BE2C (cell line): ENCODE data around the gene LAMB2.

Source experiments
- DNase-seq: peaks from one replicate; pipeline ENCODE4 v3.0.0-alpha.2; 2020
- H3K27me3 ChIP-seq: fragments of 250-450 bp; sonication (Bioruptor Pico); 2 replicates; pipeline ENCODE4 v1.5.1; 2020; ENCODE audit warnings: mild to moderate bottlenecking
- H3K36me3 ChIP-seq: fragments of 250-450 bp; sonication (Bioruptor Pico); 2 replicates; pipeline ENCODE4 v1.5.1; 2020; ENCODE audit warnings: mild to moderate bottlenecking
- H3K4me1 ChIP-seq: fragments of 250-450 bp; sonication (Bioruptor Pico); 2 replicates; pipeline ENCODE4 v1.5.1; 2020
- H3K4me3 ChIP-seq: 2 replicates; pipeline ENCODE4 v1.5.1; 2011; ENCODE audit warnings: low read depth, low read length
- H3K9me3 ChIP-seq: fragments of 250-450 bp; sonication (Bioruptor Pico); 2 replicates; pipeline ENCODE4 v1.5.1; 2020
- CTCF ChIP-seq: IDR thresholded peaks from 2 replicates; pipeline ENCODE4 v1.5.1; 2012; ENCODE audit warnings: mild to moderate bottlenecking, low read depth, low read length

The LAMB2 gene

GRCh38 chr3:49123687-49124086 lies 9.2 kb downstream of the LAMB2 start:
- peaks cover 3% of the 10 kb centered on the region; the same call in 1 of the 2 replicates for H3K36me3 ChIP-seq
- H3K4me1 ChIP-seq = no peaks in the 10 kb centered on the region
- TF ChIP-seq CTCF = no peak
- no peaks in the 10 kb centered on the region for H3K9me3 ChIP-seq
- H3K4me3 ChIP-seq = no peak overlapping the region
- no peak for DNase-seq
- no peaks in the 10 kb centered on the region for H3K27me3 ChIP-seq

- no peaks in the 10 kb centered on the region for H3K4me1 ChIP-seq
- no peaks in the 10 kb centered on the region for H3K27me3 ChIP-seq
- H3K9me3 ChIP-seq = no peaks in the 10 kb centered on the region
- TF ChIP-seq CTCF = no peak
- no peak overlapping the region for H3K4me3 ChIP-seq
- no peak for DNase-seq
- peaks cover 3% of the 10 kb centered on the region; the same call in 1 of the 2 replicates for H3K36me3 ChIP-seq
Measured at GRCh38 chr3:49122886-49123545, 9.8 kb downstream of the LAMB2 start.

GRCh38 chr3:49122451-49122850 lies 10.4 kb downstream of the LAMB2 start:
- no peak for DNase-seq
- no peak overlapping the region for H3K4me3 ChIP-seq
- no peaks in the 10 kb centered on the region for H3K9me3 ChIP-seq
- no peaks in the 10 kb centered on the region for H3K4me1 ChIP-seq
- H3K27me3 ChIP-seq = no peaks in the 10 kb centered on the region
- TF ChIP-seq CTCF = no peak
- peaks cover 3% of the 10 kb centered on the region; the same call in 1 of the 2 replicates for H3K36me3 ChIP-seq

GRCh38 chr3:49122022-49122421 lies 10.8 kb downstream of the LAMB2 start:
- H3K36me3 ChIP-seq = peaks cover 3% of the 10 kb centered on the region; the same call in 1 of the 2 replicates

GRCh38 chr3:49121132-49121736 lies 11.6 kb downstream of the LAMB2 start:
- H3K36me3 ChIP-seq = peaks cover 3% of the 10 kb centered on the region; the same call in 1 of the 2 replicates

More at GRCh38 chr3:49122022-49122421, 10.8 kb downstream of the LAMB2 start:
- H3K9me3 ChIP-seq = no peaks in the 10 kb centered on the region
- H3K4me3 ChIP-seq = no peak overlapping the region
- no peak for DNase-seq
- TF ChIP-seq CTCF = no peak
- no peaks in the 10 kb centered on the region for H3K27me3 ChIP-seq
- no peaks in the 10 kb centered on the region for H3K4me1 ChIP-seq

More at GRCh38 chr3:49121132-49121736, 11.6 kb downstream of the LAMB2 start:
- Histone ChIP-seq H3K9me3 (no peaks in the 10 kb centered on the region), H3K4me3 (peak overlapping the region; percentile 82; the same call in 1 of the 2 replicates), H3K4me1 (no peaks in the 10 kb centered on the region), H3K27me3 (no peaks in the 10 kb centered on the region)
- TF ChIP-seq CTCF = no peak
- DNase-seq = no peak
